HepG2 (cell line): ENCODE results near the gene LUC7L. TPM values are rescaled to one million over a fixed set of nuclear protein-coding genes. Genes with fewer than 3 reads are reported as not detected.

ENCODE experiments used
- HDAC2 ChIP-seq: sonication (generic); formaldehyde crosslinking; IDR thresholded peaks from 2 replicates; pipeline ENCODE4 v1.4.0; 2020; ENCODE audit warnings: missing genetic modification reagents
- SMARCE1 ChIP-seq: fragments of 450-650 bp; IDR thresholded peaks from 2 replicates; pipeline ENCODE4 v1.6.1; 2017; ENCODE audit warnings: borderline replicate concordance
- TARDBP ChIP-seq: sonication (generic); formaldehyde crosslinking; IDR thresholded peaks from 2 replicates; pipeline ENCODE4 v1.8.0; 2022; ENCODE audit warnings: mild to moderate bottlenecking, missing genetic modification reagents
- ZNF589 ChIP-seq: sonication (generic); formaldehyde crosslinking; conservative IDR thresholded peaks from 2 replicates; pipeline ENCODE4 v1.8.0; 2022; ENCODE audit warnings: mild to moderate bottlenecking, moderate library complexity, missing genetic modification reagents
- ZNF761 ChIP-seq: sonication (generic); formaldehyde crosslinking; conservative IDR thresholded peaks from 2 replicates; pipeline ENCODE4 v1.4.0; 2020; ENCODE audit warnings: mild to moderate bottlenecking, missing genetic modification reagents
- polyA plus RNA-seq, 8 experiments: library from polyadenylated mRNA; depleted of rRNA in 3 of 8; stranded (reverse) in 7 of 8; unstranded in 1 of 8; fragments of >200 nt; fragmentation: Illumina TruSeq in 4 of 8; extraction: Trizol in 4 of 8; gene quantifications; 2 replicates each; pipeline versions ENCODE4 v1.2.1 to v1.2.3, GENCODE V29; 2011 to 2016; ENCODE audit warnings: low read depth in 4 of 8, missing spikeins in 1 of 8, mixed read lengths in 1 of 8; ENCODE audit not compliant: insufficient read depth in 1 of 8
- total RNA-seq, 5 experiments: library from RNA; depleted of rRNA; stranded (reverse); fragments of >200 nt; fragmentation: Illumina TruSeq; extraction: Trizol; gene quantifications; 2 replicates each; pipeline ENCODE4 v1.2.3, GENCODE V29; 2016; ENCODE audit warnings: low read depth in 1 of 5
- TF ChIP-seq, protein P1 (sequence below): sonication (generic); formaldehyde crosslinking; IDR thresholded peaks from one replicate; pipeline ENCODE4 v1.5.1; 2020; ENCODE audit warnings: mild to moderate bottlenecking, missing genetic modification reagents; ENCODE audit errors: not compliant biosample characterization
- TF ChIP-seq, protein P2 (sequence below): sonication (generic); formaldehyde crosslinking; IDR thresholded peaks from 2 replicates; pipeline ENCODE4 v1.9.0; 2022; ENCODE audit warnings: low read depth, missing genetic modification reagents
- TF ChIP-seq, protein P3 (sequence below): sonication (generic); formaldehyde crosslinking; IDR thresholded peaks from 2 replicates; pipeline ENCODE4 v1.9.0; 2021; ENCODE audit warnings: missing genetic modification reagents, mild to moderate bottlenecking, borderline replicate concordance
- TF ChIP-seq, protein P4 (sequence below), 2 experiments: sonication (generic) in 1 of 2; formaldehyde crosslinking in 1 of 2; IDR thresholded peaks; 2 replicates each; pipeline versions ENCODE4 v1.5.1 to v1.6.1; 2011 to 2020; ENCODE audit warnings: borderline replicate concordance in 1 of 2, low read depth in 1 of 2, low read length in 1 of 2, mild to moderate bottlenecking in 1 of 2, missing genetic modification reagents in 1 of 2, moderate library complexity in 1 of 2

LUC7L gene
- total and polyA plus RNA-seq, 2 of the 13 experiments (the other 11 are each of a cell fraction or from before 2014, with no cell fraction given): 48.7 to 56.9 TPM

DNA sequence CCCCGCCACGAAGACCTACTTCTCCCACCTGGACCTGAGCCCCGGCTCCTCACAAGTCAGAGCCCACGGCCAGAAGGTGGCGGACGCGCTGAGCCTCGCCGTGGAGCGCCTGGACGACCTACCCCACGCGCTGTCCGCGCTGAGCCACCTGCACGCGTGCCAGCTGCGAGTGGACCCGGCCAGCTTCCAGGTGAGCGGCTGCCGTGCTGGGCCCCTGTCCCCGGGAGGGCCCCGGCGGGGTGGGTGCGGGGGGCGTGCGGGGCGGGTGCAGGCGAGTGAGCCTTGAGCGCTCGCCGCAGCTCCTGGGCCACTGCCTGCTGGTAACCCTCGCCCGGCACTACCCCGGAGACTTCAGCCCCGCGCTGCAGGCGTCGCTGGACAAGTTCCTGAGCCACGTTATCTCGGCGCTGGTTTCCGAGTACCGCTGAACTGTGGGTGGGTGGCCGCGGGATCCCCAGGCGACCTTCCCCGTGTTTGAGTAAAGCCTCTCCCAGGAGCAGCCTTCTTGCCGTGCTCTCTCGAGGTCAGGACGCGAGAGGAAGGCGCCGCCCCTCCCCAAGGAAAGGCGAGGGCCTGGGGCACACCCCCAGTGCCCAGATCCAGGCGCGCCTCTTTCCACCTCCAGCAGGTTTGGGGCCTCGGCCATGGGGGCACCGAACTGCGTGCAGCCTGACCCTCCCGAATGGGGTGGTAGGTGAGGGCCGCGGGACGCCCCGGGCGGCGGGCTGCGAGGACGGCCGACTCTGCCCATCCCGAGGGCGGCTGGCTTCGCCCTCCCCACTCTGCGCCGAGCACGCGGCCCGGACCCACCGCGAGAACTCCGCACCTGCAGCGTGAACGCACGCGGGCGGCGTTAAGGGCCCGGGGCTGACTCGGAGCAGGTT is 48.3 kb downstream of the LUC7L start (continued):
- TF ChIP-seq, protein P1, sequence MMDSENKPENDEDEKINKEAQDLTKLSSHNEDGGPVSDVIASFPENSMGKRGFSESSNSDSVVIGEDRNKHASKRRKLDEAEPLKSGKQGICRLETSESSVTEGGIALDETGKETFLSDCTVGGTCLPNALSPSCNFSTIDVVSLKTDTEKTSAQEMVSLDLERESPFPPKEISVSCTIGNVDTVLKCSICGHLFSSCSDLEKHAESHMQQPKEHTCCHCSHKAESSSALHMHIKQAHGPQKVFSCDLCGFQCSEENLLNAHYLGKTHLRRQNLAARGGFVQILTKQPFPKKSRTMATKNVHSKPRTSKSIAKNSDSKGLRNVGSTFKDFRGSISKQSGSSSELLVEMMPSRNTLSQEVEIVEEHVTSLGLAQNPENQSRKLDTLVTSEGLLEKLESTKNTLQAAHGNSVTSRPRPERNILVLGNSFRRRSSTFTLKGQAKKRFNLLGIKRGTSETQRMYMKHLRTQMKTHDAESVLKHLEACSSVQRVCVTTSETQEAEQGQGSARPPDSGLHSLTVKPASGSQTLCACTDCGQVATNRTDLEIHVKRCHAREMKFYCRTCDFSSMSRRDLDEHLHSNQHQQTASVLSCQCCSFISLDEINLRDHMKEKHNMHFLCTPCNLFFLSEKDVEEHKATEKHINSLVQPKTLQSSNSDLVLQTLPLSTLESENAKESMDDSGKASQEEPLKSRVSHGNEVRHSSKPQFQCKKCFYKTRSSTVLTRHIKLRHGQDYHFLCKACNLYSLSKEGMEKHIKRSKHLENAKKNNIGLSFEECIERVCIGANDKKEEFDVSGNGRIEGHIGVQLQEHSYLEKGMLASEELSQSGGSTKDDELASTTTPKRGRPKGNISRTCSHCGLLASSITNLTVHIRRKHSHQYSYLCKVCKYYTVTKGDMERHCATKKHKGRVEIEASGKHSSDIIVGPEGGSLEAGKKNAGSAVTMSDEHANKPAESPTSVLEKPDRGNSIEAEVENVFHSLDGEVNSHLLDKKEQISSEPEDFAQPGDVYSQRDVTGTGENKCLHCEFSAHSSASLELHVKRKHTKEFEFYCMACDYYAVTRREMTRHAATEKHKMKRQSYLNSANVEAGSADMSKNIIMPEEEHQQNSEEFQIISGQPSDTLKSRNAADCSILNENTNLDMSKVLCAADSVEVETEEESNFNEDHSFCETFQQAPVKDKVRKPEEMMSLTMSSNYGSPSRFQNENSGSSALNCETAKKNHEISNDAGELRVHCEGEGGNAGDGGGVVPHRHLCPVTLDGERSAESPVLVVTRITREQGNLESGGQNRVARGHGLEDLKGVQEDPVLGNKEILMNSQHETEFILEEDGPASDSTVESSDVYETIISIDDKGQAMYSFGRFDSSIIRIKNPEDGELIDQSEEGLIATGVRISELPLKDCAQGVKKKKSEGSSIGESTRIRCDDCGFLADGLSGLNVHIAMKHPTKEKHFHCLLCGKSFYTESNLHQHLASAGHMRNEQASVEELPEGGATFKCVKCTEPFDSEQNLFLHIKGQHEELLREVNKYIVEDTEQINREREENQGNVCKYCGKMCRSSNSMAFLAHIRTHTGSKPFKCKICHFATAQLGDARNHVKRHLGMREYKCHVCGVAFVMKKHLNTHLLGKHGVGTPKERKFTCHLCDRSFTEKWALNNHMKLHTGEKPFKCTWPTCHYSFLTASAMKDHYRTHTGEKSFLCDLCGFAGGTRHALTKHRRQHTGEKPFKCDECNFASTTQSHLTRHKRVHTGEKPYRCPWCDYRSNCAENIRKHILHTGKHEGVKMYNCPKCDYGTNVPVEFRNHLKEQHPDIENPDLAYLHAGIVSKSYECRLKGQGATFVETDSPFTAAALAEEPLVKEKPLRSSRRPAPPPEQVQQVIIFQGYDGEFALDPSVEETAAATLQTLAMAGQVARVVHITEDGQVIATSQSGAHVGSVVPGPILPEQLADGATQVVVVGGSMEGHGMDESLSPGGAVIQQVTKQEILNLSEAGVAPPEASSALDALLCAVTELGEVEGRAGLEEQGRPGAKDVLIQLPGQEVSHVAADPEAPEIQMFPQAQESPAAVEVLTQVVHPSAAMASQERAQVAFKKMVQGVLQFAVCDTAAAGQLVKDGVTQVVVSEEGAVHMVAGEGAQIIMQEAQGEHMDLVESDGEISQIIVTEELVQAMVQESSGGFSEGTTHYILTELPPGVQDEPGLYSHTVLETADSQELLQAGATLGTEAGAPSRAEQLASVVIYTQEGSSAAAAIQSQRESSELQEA: peak; percentile 99
- TF ChIP-seq SMARCE1 (no peak), TARDBP (peak; percentile 97), ZNF589 (CRISPR knock-in tag) (peak; percentile 98), ZNF761 (peak; percentile 98), HDAC2 (CRISPR knock-in tag) (peak; percentile 87)
- TF ChIP-seq, protein P2, sequence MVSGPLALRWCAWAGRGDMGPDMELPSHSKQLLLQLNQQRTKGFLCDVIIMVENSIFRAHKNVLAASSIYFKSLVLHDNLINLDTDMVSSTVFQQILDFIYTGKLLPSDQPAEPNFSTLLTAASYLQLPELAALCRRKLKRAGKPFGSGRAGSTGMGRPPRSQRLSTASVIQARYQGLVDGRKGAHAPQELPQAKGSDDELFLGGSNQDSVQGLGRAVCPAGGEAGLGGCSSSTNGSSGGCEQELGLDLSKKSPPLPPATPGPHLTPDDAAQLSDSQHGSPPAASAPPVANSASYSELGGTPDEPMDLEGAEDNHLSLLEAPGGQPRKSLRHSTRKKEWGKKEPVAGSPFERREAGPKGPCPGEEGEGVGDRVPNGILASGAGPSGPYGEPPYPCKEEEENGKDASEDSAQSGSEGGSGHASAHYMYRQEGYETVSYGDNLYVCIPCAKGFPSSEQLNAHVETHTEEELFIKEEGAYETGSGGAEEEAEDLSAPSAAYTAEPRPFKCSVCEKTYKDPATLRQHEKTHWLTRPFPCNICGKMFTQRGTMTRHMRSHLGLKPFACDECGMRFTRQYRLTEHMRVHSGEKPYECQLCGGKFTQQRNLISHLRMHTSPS (CRISPR knock-in tag): peak; percentile 69
- TF ChIP-seq, protein P3, sequence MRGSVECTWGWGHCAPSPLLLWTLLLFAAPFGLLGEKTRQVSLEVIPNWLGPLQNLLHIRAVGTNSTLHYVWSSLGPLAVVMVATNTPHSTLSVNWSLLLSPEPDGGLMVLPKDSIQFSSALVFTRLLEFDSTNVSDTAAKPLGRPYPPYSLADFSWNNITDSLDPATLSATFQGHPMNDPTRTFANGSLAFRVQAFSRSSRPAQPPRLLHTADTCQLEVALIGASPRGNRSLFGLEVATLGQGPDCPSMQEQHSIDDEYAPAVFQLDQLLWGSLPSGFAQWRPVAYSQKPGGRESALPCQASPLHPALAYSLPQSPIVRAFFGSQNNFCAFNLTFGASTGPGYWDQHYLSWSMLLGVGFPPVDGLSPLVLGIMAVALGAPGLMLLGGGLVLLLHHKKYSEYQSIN (CRISPR knock-in tag): no peak
- TF ChIP-seq, protein P4, sequence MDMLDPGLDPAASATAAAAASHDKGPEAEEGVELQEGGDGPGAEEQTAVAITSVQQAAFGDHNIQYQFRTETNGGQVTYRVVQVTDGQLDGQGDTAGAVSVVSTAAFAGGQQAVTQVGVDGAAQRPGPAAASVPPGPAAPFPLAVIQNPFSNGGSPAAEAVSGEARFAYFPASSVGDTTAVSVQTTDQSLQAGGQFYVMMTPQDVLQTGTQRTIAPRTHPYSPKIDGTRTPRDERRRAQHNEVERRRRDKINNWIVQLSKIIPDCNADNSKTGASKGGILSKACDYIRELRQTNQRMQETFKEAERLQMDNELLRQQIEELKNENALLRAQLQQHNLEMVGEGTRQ (IDR thresholded peaks at IDR 0.05; ENCODE audit: low read depth, low read length): no peak
- TF ChIP-seq, protein P4 (CRISPR knock-in tag; IDR thresholded peaks at IDR 0.05; ENCODE audit: borderline replicate concordance): peak; percentile 52; the same call in 1 of the 2 replicates
